Upper lobe of left lung (tissue), 4 donors: Measurements from ENCODE around the gene NAA35.

Experiments used
- CTCF ChIP-seq, 6 experiments: fragments of 450-650 bp in 4 of 6; fragments of 200-600 bp in 2 of 6; sonication (generic) in 2 of 6; IDR thresholded peaks; one replicate each; pipeline ENCODE4 v1.5.1; 2016 to 2019; ENCODE audit warnings: antibody characterized with exemption in 6 of 6
- EP300 ChIP-seq, 4 donors: sonication (generic); formaldehyde crosslinking; IDR thresholded peaks; one replicate each; pipeline ENCODE4 v1.5.1; 2017; ENCODE audit warnings: antibody characterized with exemption in 4 of 4, control low read depth in 2 of 4

GRCh38 chr9:85941622-85941940 lies 635 bp downstream of the NAA35 start:
- TF ChIP-seq CTCF (IDR thresholded peaks at IDR 0.05) (no peak), EP300 (IDR thresholded peaks at IDR 0.05) (no peak)
